HFF-Myc (cell line): Measurements from ENCODE around the gene TPMT.

Source experiments
- DNase-seq: peaks from one replicate; pipeline ENCODE4 v3.0.0-alpha.2; 2011; ENCODE audit warnings: low read depth; ENCODE audit errors: extremely low read depth
- H3K4me3 ChIP-seq: replicated peaks from 2 replicates; pipeline ENCODE4 v1.5.1; 2011; ENCODE audit warnings: low read depth, mild to moderate bottlenecking, control low read depth, low read length
- CTCF ChIP-seq: IDR thresholded peaks from 2 replicates; pipeline ENCODE4 v1.5.1; 2012; ENCODE audit warnings: mild to moderate bottlenecking, low read depth, low read length, control low read depth; ENCODE audit errors: missing control alignments

Gene TPMT

GRCh38 chr6:18087396-18088165 lies 67.3 kb downstream of the TPMT start:
- H3K4me3 ChIP-seq, result no peak overlapping the region
- no peak for DNase-seq
- TF ChIP-seq CTCF, result no peak

- TF ChIP-seq CTCF, result no peak
- H3K4me3 ChIP-seq, result no peak overlapping the region
- DNase-seq, result no peak
Measured at GRCh38 chr6:18081025-18081668, 73.7 kb downstream of the TPMT start.

- no peak for DNase-seq
- TF ChIP-seq CTCF, result no peak
- H3K4me3 ChIP-seq, result no peak overlapping the region
Measured at GRCh38 chr6:18080544-18080943, 74.3 kb downstream of the TPMT start.

GRCh38 chr6:18078866-18079265 lies 76.0 kb downstream of the TPMT start:
- DNase-seq, result no peak
- TF ChIP-seq CTCF, result no peak

More at GRCh38 chr6:18078866-18079265, 76.0 kb downstream of the TPMT start:
- no peak overlapping the region for H3K4me3 ChIP-seq
